HepG2 (cell line): Measurements from ENCODE around the gene TBC1D16. TPM values are rescaled to one million over a fixed set of nuclear protein-coding genes. Genes with fewer than 3 reads are reported as not detected.

Source experiments
- ATAC-seq: fragments of 200-7000 bp; cut with Tn5 transposase; 3 replicates; pipeline ENCODE4 v1.9.1; 2020; ENCODE audit warnings: mild to moderate bottlenecking, moderate library complexity
- BruUV-seq: library from RNA; stranded (reverse); fragments of 400-500 nt; replicated peaks from 2 replicates; lab custom pipeline; 2021; lab: Mats Ljungman, UMichigan
- CTCF ChIA-PET: fragments of 300-600 bp; formaldehyde crosslinking; extraction: SDS; loops from one replicate; lab custom pipeline; 2021; ENCODE audit warnings: low total read pairs, inconsistent platforms, low intra/inter-chr PET ratio; lab: Yijun Ruan, JAX
- POLR2A ChIA-PET: fragments of 350-600 bp; sonication (Branson Sonifier 250); formaldehyde crosslinking; loops from one replicate; lab custom pipeline; 2020; ENCODE audit warnings: antibody characterized with exemption, inconsistent platforms; lab: Yijun Ruan, JAX
- DNase-seq: peaks from one replicate; pipeline ENCODE4 v3.0.0-alpha.2; 2015; ENCODE audit warnings: low spot score
- FAIRE-seq: peaks from 3 replicates; lab custom pipeline; 2011; peaks lifted over from hg19 to GRCh38; lab: Jason Lieb, UNC
- H2AFZ ChIP-seq: one replicate; pipeline ENCODE4 v1.6.1; 2011; ENCODE audit warnings: low read length, inconsistent platforms
- H3K27ac ChIP-seq: fragments of 300-600 bp; 3 replicates; pipeline ENCODE4 v1.8.0; 2011; ENCODE audit warnings: mixed run types, mild to moderate bottlenecking, mixed read lengths, low read length, inconsistent platforms; ENCODE audit not compliant: insufficient read depth; ENCODE audit errors: extremely low read length
- H3K27me3 ChIP-seq, 2 experiments: fragments of 200-600 bp in 1 of 2; 2 replicates in 1 of 2; 3 replicates in 1 of 2; pipeline versions ENCODE4 v1.6.0 to v1.8.0; 2011; ENCODE audit warnings: low read length in 2 of 2, mild to moderate bottlenecking in 2 of 2, moderate library complexity in 2 of 2, inconsistent platforms in 1 of 2; ENCODE audit not compliant: insufficient read depth in 2 of 2, control insufficient read depth in 1 of 2
- H3K36me3 ChIP-seq, 2 experiments: fragments of 200-600 bp in 1 of 2; replicated peaks in 1 of 2; 2 replicates in 1 of 2; 3 replicates in 1 of 2; pipeline versions ENCODE4 v1.5.1 to v1.8.0; 2011; ENCODE audit warnings: low read length in 2 of 2, inconsistent platforms in 1 of 2; ENCODE audit not compliant: insufficient read depth in 2 of 2, control insufficient read depth in 1 of 2
- H3K4me1 ChIP-seq: 2 replicates; pipeline ENCODE4 v1.5.1; 2012; ENCODE audit warnings: low read length, inconsistent platforms; ENCODE audit not compliant: insufficient read depth
- H3K4me2 ChIP-seq: 2 replicates; pipeline ENCODE4 v1.6.0; 2011; ENCODE audit warnings: low read depth, low read length, inconsistent platforms
- H3K4me3 ChIP-seq, 3 experiments: fragments of 200-600 bp in 1 of 3; sonication (generic), shearing (Covaris generic) in 1 of 3; replicated peaks in 1 of 3; 2 replicates each; pipeline ENCODE4 v1.5.1; 2011 to 2016; ENCODE audit warnings: low read length in 3 of 3, inconsistent platforms in 2 of 3, low read depth in 2 of 3, mild to moderate bottlenecking in 2 of 3, control low read depth in 1 of 3, mixed read lengths in 1 of 3; ENCODE audit not compliant: insufficient read depth in 1 of 3
- H3K79me2 ChIP-seq: one replicate; pipeline ENCODE4 v1.6.1; 2011; ENCODE audit warnings: low read length, inconsistent platforms; ENCODE audit not compliant: insufficient read depth
- H3K9ac ChIP-seq: 2 replicates; pipeline ENCODE4 v1.6.0; 2011; ENCODE audit warnings: mild to moderate bottlenecking, low read depth, low read length, inconsistent platforms; ENCODE audit not compliant: insufficient read depth
- H3K9me3 ChIP-seq: 2 replicates; pipeline ENCODE4 v1.5.1; 2012; ENCODE audit warnings: mild to moderate bottlenecking, low read length
- H4K20me1 ChIP-seq: 2 replicates; pipeline ENCODE4 v1.6.0; 2011; ENCODE audit warnings: inconsistent platforms, mild to moderate bottlenecking, low read length, moderate library complexity; ENCODE audit not compliant: insufficient read depth
- FLYWCH1 ChIP-seq: sonication (generic); formaldehyde crosslinking; IDR thresholded peaks from 2 replicates; pipeline ENCODE4 v1.8.1; 2023; ENCODE audit warnings: mild to moderate bottlenecking, missing genetic modification reagents
- NRL ChIP-seq: sonication (generic); formaldehyde crosslinking; IDR thresholded peaks from 2 replicates; pipeline ENCODE4 v1.5.0; 2020; ENCODE audit warnings: missing genetic modification reagents, mild to moderate bottlenecking, moderate library complexity, borderline replicate concordance
- RAD21 ChIP-seq: fragments of 450-650 bp; formaldehyde crosslinking; IDR thresholded peaks from 2 replicates; pipeline ENCODE4 v1.5.0; 2020; ENCODE audit warnings: mild to moderate bottlenecking
- RFX3 ChIP-seq: IDR thresholded peaks from 2 replicates; pipeline ENCODE4 v1.6.1; 2016; ENCODE audit warnings: missing biosample characterization, missing genetic modification reagents
- ZMYM3 ChIP-seq: sonication (generic); formaldehyde crosslinking; IDR thresholded peaks from 2 replicates; pipeline ENCODE4 v1.5.1; 2020; ENCODE audit warnings: mild to moderate bottlenecking, missing genetic modification reagents
- ZNF430 ChIP-seq: sonication (generic); formaldehyde crosslinking; IDR thresholded peaks from 2 replicates; pipeline ENCODE4 v1.9.0; 2021; ENCODE audit warnings: mild to moderate bottlenecking, missing genetic modification reagents
- ZNF629 ChIP-seq: sonication (generic); formaldehyde crosslinking; conservative IDR thresholded peaks from 2 replicates; pipeline ENCODE4 v1.5.0; 2020; ENCODE audit warnings: missing genetic modification reagents
- ZNF782 ChIP-seq: sonication (generic); formaldehyde crosslinking; IDR thresholded peaks from 2 replicates; pipeline ENCODE4 v1.4.0; 2020; ENCODE audit warnings: missing genetic modification reagents, mild to moderate bottlenecking, borderline replicate concordance
- WGBS: methylation state at CpG from one replicate; pipeline ENCODE4 v1.1.6; 2017; ENCODE audit warnings: low lambda C conversion rate; 5-methylcytosine and 5-hydroxymethylcytosine counted together
- in situ Hi-C: cut with HindIII; loops from 2 replicates; pipeline ENCODE4 v1.10.0; 2017; ENCODE audit warnings: low pct_unique_long_range_greater_than_20kb; ENCODE audit not compliant: extremely low pct_ligation_motif_present
- intact Hi-C: fragments of 100-400 bp; cut with micrococcal nuclease; formaldehyde crosslinking; loops from one replicate; pipeline ENCODE4 v1.10.0; 2022; ENCODE audit not compliant: unreplicated experiment
- polyA plus RNA-seq, 8 experiments: library from polyadenylated mRNA; depleted of rRNA in 3 of 8; stranded (reverse) in 7 of 8; unstranded in 1 of 8; fragments of >200 nt; fragmentation: Illumina TruSeq in 4 of 8; extraction: Trizol in 4 of 8; gene quantifications; 2 replicates each; pipeline versions ENCODE4 v1.2.1 to v1.2.3, GENCODE V29; 2011 to 2016; ENCODE audit warnings: low read depth in 4 of 8, missing spikeins in 1 of 8, mixed read lengths in 1 of 8; ENCODE audit not compliant: insufficient read depth in 1 of 8
- total RNA-seq, 5 experiments: library from RNA; depleted of rRNA; stranded (reverse); fragments of >200 nt; fragmentation: Illumina TruSeq; extraction: Trizol; gene quantifications; 2 replicates each; pipeline ENCODE4 v1.2.3, GENCODE V29; 2016; ENCODE audit warnings: low read depth in 1 of 5
- TF ChIP-seq, protein P1 (sequence below): sonication (generic); formaldehyde crosslinking; IDR thresholded peaks from 2 replicates; pipeline ENCODE4 v1.4.0; 2020; ENCODE audit warnings: missing genetic modification reagents
- TF ChIP-seq, protein P2 (sequence below): IDR thresholded peaks from 2 replicates; pipeline ENCODE4 v1.6.1; 2016; ENCODE audit warnings: control low read depth
- TF ChIP-seq, protein P3 (sequence below): IDR thresholded peaks from 2 replicates; pipeline ENCODE4 v1.6.1; 2016; ENCODE audit warnings: missing genetic modification reagents, missing compliant biosample characterization
- TF ChIP-seq, protein P4 (sequence below): sonication (generic); formaldehyde crosslinking; IDR thresholded peaks from 2 replicates; pipeline ENCODE4 v1.5.0; 2020; ENCODE audit warnings: missing genetic modification reagents

The TBC1D16 gene
- total and polyA plus RNA-seq, 2 of the 13 experiments (the other 11 are each of a cell fraction or from before 2014, with no cell fraction given) = 14.9 to 24.9 TPM

DNA sequence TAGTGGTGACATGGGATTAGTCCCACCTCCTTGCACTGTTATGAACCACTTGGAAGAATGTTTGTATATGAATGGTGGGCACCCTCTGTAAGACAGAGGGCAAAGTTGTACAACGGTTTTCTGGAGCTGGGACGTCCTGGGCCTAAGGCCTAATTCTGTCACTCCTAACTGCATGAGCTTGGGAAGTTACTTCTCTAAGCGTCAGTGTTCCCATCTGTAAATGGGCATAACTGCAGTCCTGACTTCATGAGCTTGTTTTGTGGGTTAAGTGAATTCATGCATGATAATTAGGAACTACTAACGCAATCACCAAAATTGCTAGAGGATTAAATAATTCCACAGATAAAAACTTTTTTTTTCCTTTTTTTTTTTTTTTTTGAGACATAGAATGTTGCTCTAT is 1.8 kb downstream of the TBC1D16 start:
- no peak for FAIRE-seq
- TF ChIP-seq FLYWCH1 (CRISPR knock-in tag) (no peak), ZMYM3 (CRISPR knock-in tag) (0 out of 2 replicates have a peak, but pooled peaks have one; percentile 18), ZNF629 (peak; percentile 92), ZNF430 (CRISPR knock-in tag) (no peak)
- TF ChIP-seq, protein P1, sequence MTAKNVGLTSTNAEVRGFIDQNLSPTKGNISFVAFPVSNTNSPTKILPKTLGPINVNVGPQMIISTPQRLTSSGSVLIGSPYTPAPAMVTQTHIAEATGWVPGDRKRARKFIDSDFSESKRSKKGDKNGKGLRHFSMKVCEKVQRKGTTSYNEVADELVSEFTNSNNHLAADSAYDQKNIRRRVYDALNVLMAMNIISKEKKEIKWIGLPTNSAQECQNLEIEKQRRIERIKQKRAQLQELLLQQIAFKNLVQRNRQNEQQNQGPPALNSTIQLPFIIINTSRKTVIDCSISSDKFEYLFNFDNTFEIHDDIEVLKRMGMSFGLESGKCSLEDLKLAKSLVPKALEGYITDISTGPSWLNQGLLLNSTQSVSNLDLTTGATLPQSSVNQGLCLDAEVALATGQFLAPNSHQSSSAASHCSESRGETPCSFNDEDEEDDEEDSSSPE (CRISPR knock-in tag) = no peak
- TF ChIP-seq, all 625 proteins: peak for 2
- CTCF ChIA-PET = no interaction called here
- H3K79me2 ChIP-seq = peaks cover 33% of the 10 kb centered on the region
- DNase-seq (no peak), ATAC-seq (no peak)
- intact Hi-C loops (no loop called here), in situ Hi-C loops (no loop called here)
- H4K20me1 ChIP-seq = peaks cover 17% of the 10 kb centered on the region; the same call in 1 of the 2 replicates
- no TSS peak for BruUV-seq
- no peaks in the 10 kb centered on the region; a peak in 1 of 5 replicates for H3K27me3 ChIP-seq
- no peaks in the 10 kb centered on the region for H3K9me3 ChIP-seq
- H3K4me2 ChIP-seq = no peak overlapping the region
- no peak overlapping the region for H3K4me3 ChIP-seq
- peaks cover 66% of the 10 kb centered on the region for H3K4me1 ChIP-seq
- no peak overlapping the region for H3K27ac ChIP-seq
- no peaks in the 10 kb centered on the region for H3K36me3 ChIP-seq
- 94% methylated on average over 4 of the region's 4 CpGs for WGBS
- H3K9ac ChIP-seq = no peak overlapping the region
- no peak overlapping the region for H2AFZ ChIP-seq
- POLR2A ChIA-PET = interaction anchor here (1.2 to 1.8 kb wide), 2 partner anchors 10 to 40 kb away, joined by 3 to 5 read pairs; no protein-coding TSS in a partner anchor

DNA sequence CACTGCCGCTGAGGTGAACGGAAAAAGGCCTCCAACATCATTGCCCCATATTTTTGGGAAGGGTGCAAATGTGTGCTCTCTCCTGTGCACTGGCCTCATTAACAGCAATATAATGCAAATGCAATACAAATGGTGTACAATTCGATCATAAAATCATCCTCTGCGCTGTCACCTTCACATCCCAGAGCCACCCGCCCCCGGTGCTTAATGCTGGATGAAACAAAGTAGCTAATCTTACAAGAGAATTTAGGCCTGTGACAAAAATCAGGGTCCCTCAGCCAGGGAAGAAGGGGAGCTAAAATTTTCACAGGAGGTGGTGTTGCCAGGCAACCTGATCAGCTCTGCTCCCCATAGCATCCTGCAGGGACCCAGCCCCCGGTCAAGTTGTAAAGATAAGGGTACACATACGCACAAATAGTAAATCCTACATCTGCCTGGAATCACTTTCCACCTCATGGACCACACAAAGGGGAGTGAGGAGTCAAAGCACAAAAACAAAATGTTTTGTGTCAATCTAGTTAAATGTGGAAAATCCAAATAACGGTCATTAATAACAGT is 3.0 kb downstream of the TBC1D16 start:
- 95% methylated on average over 9 of the region's 9 CpGs for WGBS
- no peak overlapping the region for H2AFZ ChIP-seq
- H3K4me2 ChIP-seq = no peak overlapping the region
- no peaks in the 10 kb centered on the region; a peak in 1 of 5 replicates for H3K27me3 ChIP-seq
- H3K27ac ChIP-seq = no peak overlapping the region
- intact Hi-C loops (no loop called here), in situ Hi-C loops (no loop called here)
- H3K36me3 ChIP-seq = no peaks in the 10 kb centered on the region
- FAIRE-seq (no peak), DNase-seq (no peak), ATAC-seq (no peak)
- H3K79me2 ChIP-seq = peaks cover 33% of the 10 kb centered on the region
- no peak for TF ChIP-seq ZNF782 (CRISPR knock-in tag)
- TF ChIP-seq, protein P2, sequence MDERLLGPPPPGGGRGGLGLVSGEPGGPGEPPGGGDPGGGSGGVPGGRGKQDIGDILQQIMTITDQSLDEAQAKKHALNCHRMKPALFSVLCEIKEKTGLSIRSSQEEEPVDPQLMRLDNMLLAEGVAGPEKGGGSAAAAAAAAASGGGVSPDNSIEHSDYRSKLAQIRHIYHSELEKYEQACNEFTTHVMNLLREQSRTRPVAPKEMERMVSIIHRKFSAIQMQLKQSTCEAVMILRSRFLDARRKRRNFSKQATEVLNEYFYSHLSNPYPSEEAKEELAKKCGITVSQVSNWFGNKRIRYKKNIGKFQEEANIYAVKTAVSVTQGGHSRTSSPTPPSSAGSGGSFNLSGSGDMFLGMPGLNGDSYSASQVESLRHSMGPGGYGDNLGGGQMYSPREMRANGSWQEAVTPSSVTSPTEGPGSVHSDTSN (CRISPR knock-in tag) = no peak
- no peak for TF ChIP-seq RFX3 (CRISPR knock-in tag)
- TF ChIP-seq, protein P3, sequence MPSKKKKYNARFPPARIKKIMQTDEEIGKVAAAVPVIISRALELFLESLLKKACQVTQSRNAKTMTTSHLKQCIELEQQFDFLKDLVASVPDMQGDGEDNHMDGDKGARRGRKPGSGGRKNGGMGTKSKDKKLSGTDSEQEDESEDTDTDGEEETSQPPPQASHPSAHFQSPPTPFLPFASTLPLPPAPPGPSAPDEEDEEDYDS (CRISPR knock-in tag) = no peak
- TF ChIP-seq NRL (CRISPR knock-in tag) = no peak
- TF ChIP-seq, protein P4, sequence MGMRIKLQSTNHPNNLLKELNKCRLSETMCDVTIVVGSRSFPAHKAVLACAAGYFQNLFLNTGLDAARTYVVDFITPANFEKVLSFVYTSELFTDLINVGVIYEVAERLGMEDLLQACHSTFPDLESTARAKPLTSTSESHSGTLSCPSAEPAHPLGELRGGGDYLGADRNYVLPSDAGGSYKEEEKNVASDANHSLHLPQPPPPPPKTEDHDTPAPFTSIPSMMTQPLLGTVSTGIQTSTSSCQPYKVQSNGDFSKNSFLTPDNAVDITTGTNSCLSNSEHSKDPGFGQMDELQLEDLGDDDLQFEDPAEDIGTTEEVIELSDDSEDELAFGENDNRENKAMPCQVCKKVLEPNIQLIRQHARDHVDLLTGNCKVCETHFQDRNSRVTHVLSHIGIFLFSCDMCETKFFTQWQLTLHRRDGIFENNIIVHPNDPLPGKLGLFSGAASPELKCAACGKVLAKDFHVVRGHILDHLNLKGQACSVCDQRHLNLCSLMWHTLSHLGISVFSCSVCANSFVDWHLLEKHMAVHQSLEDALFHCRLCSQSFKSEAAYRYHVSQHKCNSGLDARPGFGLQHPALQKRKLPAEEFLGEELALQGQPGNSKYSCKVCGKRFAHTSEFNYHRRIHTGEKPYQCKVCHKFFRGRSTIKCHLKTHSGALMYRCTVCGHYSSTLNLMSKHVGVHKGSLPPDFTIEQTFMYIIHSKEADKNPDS = no peak
- TF ChIP-seq RAD21 (CRISPR knock-in tag) = no peak
- no peaks in the 10 kb centered on the region for H3K9me3 ChIP-seq
- ChIA-PET CTCF (no interaction called here), POLR2A (interaction anchor here (0.9 to 1.2 kb wide), 3 partner anchors 9 to 39 kb away, joined by 3 to 4 read pairs (median 3); no protein-coding TSS in a partner anchor)
- no TSS peak for BruUV-seq
- no peak overlapping the region for H3K4me3 ChIP-seq
- peaks cover 63% of the 10 kb centered on the region for H3K4me1 ChIP-seq
- H4K20me1 ChIP-seq = peaks cover 17% of the 10 kb centered on the region; the same call in 1 of the 2 replicates
- no peak overlapping the region for H3K9ac ChIP-seq
